Stimulated activated CD8-positive, alpha-beta memory T cell treated with anti-CD3 and anti-CD28 coated beads, Interleukin-15, amount 100 ng/mL, for 4 hours (primary cell): Measurements from ENCODE around the gene STIL.
"Not testable (repeated sequence)": the region's sequence is repeated elsewhere in the genome, so short reads cannot be mapped to it uniquely, and the experiment has no call there.

Experiments used
- DNase-seq, 2 donors: peaks; one replicate each; pipeline ENCODE4 v3.0.0-alpha.2; 2020; ENCODE audit warnings: low read depth in 2 of 2

STIL gene

DNA sequence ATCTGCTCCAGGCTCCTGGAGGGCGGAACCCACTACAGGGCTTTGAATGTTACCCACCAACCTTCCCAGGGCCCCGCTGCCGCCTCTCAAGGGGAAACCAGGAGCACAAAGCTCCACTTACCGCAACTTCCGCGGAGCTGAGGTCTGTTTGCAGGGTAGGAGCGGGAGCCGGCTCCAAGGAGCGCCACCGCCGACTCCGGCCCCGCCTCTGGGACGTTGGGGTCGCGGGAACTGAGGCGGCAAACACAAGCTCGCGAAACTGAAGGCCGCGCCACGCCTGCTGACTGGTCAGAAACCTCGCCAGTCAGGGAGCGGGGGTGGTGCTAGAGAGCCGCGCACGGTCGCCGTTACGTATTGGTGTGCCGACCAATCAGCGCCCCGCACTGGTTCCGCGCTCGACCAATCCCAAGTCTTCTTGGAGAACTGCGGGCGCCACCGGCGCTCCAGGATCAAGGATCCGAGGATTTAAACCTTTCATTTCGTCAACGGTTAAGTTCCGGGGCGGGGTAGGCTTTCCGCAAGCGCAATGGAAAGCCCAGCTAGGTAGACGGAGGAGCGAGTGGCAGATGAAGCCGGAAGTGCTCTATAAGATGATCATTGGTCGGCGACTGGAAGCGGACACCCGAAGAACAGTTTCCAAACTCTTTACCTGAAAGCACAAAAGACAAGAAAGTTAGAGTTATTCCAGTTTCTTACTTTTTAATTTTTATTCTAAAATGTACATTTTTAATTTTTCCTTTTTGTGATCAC is at the start of gene STIL:
STIL (minus strand) TSS at position 233 of the 750 bp plus-strand sequence. CDS start 3,828 bp downstream, outside the sequence.
- DNase-seq, result peak; percentile 91 to 94

DNA sequence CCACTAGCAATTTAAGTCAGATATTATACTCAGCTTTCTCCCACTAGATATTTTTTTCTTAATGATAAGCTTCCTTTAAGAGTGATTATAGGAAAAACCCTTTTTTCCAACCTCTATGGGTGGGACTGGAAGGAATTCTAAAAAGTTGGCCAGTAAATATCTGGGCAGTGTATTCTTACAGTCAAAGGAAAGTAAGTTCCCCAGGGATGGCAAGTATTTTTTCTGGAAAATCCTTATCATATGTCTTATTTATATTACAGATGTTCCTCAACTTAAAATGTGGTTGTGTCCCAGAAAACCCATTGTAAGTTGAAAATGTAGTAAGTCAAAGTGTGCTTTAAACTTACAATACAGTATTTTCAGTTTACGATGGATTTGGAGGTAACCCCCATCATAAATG is 48.9 kb upstream of the STIL start:
- no peak for DNase-seq

DNA sequence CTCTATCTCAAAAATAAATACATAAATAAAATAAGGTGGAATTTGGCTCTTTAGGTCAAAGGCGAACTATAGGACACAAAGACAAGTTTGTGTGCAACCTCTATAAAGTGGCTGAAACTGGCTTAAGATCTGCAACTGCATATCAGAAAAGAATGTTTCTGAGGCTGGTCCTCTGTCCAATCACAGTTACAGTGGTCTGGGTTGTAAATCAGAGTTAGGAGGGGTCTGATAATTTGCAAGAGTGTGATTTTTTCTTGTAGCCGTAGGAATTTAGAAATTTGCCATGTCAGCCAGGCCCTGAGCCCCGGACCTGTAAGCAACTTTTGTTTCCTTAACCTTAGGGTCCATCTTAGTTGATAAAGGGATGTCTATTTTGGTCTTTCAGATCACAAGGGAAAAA is 47.4 kb upstream of the STIL start:
- no peak for DNase-seq

DNA sequence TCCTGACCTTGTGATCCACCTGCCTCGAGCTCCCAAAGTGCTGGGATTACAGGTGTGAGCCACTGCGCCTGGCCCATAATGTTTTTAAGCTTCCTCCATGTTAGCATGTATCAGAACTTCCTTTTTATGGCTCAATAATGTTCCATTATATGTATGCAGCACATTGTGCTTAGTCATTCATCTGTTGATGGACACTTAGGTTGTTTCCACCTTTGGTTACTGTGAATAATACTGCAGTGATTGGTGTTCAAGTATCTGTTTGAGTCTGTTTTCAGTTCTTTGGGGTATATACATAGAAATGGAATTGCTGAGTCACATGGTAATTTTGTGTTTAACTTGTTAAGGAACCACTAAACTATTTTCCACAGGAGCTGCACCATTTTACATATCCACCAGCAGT is 37.4 kb upstream of the STIL start:
- DNase-seq, result no peak

DNA sequence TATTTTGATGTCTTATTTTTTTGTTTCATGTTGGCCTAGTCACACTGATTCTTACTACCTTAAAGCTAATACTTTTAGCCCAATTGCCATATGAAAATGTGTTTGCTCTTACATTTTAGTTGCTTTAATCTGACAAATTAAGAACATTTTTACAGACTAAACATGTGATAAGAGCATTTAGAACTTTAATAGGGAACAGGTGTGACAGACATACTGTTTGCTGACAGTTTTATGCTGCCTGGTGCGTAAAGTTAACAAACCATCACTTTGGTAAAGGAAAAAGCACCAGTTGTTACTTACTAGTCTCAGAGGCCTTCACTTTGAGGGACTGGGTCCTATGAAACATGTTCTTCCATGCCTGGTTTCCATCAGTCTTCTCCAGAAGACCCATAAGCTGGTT is 34.3 kb upstream of the STIL start:
- DNase-seq, result no peak

DNA sequence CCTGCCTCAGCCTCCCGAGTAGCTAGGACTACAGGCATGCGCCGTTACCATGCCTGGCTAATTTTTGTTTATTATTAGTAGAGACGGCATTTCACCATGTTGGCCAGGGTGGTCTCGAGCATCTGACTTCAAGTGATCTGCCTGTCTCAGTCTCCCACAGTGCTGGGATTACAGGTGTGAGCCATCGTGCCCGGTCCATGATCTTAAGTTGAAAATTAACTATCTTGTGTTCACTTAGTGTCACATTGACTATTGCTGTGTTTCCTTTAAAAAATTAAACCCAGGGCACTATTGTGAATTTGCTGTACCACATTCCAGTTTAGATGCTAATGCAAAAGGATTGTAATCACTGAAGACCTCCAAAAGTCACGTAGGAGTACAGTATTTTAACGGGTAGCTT is 33.8 kb upstream of the STIL start:
- DNase-seq, result no peak

DNA sequence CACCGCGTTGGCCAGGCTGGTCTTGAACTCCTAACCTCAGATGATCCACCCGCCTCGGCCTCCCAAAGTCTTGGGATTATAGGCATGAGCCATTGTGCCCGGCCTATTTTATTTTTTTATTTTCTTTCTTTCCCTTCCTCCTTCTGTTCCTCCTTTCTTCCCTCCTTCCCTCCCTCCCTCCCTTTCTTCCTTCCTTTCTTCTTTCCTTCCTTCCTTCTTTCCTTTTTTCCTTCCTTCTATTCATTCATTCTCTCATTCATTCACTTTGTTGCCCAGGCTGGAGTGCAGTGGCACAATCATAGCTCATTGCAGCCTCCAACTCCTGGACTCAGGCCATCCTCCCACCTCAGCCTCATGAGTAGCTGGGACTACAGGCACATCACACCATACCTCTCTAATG is 33.0 kb upstream of the STIL start:
- not testable (repeated sequence) for DNase-seq

DNA sequence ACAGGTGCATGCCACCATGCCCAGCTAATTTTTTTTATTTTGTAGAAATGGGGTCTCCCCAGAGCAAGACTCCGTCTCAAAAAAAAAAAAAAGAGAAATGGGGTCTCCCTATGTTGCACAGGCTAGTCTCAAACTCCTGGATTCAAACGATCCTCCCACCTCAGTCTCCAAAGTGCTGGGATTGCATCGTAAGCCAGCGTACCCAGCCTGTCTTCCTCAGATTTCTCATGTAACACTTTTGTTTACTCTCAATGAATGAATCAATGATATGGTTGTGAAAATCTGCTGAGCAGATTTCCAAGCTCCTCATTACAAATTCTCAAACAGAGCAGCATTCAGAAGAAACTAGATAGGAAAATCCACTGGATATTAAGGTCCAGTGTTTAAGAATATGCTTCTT is 26.3 kb upstream of the STIL start:
- DNase-seq, result no peak

DNA sequence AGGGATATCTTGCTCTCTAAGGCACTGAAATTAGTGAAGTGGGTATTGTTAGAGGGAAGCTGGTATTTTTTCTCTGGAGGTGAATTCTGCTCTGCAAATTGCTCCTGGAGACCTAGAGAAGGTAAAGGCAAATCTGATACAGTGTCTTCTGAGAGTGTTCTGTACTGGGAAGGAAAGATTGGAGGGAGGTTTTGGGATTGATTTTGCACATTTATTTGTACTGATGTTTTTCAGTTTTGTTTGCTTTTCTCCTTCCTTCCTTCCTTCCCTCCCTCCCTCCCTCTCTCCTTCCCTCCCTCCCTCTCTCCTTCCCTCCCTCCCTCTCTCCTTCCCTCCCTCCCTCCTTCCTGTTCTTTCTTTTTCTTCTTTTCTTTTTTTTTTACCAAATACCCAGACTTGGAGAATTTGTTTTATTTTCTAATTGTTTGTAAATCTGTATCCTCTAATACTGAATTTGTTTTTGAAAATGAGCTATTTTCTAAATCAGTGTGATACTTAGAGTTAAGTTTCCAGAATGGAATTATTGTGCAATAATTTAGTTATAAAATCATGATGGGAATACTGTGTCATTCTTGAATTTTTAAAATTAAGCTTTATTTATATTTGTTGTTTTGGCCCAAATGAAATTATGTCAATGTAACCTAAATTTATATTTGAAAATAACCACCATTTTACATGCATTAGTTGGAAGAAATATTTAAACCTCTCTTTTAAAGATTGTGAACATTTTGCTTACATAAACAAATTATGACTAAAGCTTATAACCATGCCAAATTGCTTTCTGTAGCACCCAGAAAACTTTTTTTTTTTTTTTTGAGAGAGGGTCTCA is 24.5 kb upstream of the STIL start:
- DNase-seq, result no peak

DNA sequence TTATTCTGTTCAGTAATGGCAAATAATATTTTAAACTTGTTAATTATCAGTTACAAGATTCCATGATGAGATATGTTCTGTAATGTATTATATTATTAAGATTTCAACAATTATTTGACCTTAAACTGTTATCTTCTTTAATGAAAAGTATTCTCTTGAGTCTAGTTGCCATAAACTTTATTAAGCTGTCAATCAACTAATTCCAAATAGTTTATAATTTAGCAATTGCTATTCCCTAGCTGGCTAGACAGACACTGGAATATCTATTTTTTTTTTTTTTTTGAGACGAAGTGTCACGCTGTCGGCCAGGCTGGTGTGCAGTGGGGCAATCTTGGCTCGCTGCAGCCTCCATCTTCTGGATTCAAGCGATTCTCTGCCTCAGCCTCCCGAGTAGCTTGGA is 23.4 kb upstream of the STIL start:
- no peak for DNase-seq

DNA sequence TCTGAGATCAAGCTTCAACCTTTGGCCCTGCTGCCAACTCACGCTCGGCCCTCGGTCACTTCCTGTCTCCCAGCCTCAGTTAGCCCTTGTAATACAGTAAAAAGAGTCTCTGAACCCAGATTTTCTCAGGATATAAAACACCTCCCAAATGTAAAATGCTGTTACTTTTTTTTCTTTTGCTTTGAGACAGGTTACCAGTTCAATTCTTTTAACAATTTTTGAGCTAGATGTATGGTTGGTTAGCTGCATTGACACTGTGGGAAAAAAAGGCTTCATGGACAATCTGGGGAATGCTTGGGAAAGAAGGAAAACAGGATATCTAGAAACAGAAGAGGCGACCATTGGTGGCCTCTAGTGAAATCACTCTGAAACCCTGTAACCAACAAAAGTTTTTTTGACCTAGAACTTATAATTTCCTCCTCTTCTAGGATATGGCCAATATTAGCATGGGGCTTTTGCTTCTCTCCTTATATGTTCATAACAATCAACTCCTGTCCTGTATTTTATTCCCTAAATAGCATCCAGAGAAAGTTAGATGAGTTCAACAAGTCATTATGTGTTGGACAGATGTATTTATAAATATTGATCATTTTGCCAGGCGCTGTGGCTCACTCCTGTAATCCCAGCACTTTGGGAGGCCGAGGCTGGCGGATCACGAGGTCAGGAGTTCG is 21.0 kb upstream of the STIL start:
- DNase-seq, result no peak

DNA sequence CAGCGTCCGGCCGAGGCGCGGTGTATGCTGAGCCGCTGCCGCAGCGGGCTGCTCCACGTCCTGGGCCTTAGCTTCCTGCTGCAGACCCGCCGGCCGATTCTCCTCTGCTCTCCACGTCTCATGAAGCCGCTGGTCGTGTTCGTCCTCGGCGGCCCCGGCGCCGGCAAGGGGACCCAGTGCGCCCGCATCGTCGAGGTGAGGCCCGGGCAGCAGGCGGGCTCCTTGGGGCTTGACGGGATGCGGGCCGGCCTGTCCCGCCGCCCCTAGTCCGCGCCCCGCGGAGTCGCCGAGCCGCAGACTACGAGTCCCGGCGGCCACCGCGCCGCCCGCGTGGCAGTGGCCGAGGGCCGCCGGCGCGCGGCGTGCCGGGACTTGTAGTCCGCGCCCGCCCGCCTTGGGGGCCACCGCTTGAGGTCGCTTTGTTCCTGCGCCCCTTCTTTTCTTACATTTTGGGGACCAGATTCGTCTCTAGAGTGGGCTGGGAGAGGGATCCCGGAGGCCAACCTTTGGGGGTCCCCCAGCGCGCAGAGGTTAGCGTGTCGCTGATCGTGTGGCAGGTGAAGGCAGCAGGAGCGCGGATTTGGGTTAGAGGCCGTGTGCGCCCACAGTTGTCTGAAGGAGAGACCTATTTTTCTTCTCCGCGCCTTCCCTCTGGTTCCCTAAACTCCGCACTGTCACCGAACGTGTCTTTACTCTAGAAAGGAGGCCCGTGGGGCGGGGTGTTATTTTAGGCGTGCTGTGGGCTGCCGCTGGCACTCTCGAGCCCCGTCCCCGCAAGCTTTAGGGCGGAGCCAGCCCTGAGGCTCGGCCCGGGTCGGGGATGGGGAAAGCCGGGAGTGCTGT is 20.2 kb upstream of the STIL start:
- DNase-seq, result peak; percentile 30 to 62

DNA sequence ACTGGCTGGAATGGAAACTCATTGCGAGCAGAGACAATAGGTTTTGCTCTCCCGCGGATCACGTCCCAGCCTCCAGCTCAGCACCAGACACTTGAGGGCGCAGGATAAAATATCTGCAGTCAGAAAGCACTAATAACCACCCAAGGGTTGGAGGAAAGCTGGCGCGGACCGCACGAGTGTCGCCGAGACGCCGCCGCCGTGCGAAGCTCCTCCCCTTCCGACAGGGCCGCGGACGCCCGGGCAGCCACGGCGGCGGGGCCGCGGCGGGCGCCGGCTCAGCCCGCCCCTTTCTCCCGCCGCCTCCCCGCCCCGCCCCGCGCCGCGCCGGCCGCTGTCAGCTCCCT is 19.6 kb upstream of the STIL start, which contains the start of gene CMPK1:
CMPK1 (plus strand) TSS at position 213 of the 344 bp plus-strand sequence. CDS start 156 bp downstream, outside the sequence.
- DNase-seq, result peak; percentile 59 to 63

DNA sequence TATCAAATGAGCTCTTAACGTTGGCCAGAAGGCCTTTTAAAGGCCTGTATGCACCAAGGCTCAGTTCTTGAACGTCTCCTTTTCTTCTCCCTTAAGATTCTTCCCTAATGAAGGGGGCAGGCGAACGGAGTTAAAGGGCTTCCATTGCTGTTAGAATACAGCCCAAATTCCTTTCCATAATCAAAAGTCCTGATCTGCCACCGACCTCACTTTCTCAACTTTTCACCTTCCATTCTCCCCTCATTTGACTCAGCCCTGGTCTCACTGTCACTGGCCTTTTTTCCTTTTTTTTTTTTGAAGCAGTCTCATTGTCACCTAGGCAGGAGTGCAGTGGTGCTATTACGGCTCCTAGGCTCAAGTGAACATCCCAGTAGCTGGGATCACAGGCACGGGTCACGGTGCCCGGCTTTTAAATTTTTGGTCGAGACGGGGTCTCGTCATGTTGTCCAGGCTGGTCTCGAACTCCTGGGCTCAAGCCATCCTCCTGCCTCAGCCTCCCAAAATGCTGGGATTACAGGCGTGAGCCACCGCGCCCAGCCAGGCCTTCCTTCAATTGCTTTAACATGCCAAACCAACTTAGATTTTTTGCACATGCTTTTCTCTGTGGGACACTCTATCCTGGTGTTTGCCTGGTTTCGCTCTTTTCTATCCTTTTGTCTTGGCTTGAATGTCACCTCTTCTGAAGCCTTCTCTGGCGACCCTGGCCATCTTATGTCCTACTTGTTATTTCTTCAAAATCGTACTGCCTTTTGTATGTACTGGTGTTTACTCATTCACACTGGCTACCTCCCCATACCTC is 19.0 kb upstream of the STIL start:
- no peak for DNase-seq

DNA sequence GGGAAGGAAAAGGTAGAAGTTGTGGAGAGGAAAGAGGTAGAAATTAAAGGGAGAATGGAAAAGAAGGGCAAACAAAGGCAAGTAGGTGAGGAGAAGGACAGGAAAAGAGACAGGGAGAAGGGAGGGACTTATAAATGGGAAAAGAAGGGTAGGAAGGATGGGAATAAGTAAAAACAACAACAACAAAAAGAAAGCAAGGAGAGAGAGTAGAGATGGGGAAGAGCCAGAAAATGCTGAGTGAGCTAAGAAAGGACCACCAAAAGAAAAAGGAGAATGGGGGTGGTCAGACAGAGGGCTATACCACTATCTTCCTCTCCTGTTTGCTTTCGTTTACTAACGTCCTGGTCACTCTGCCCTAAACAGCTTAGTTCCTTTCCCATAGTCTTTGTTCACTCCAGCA is 17.9 kb upstream of the STIL start:
- no peak for DNase-seq

DNA sequence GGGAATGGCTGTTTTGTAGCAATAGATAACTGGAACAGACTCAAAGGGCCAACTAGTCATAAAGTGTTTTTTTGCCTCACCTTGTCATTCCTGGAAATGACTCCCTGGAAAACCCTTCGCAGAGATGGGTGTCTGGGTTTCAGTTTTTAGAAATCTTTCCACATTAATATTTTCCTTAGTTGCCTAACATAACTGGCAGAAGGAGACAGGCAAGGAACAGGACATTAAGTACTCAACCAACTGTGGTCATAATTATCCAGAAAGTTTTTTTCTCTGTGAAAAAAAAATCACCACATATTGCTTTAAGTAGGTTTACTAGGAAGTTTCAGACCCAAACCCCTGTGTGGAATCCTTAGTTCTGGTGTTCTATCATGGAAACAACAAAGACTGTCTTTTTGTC is 16.3 kb upstream of the STIL start:
- DNase-seq, result no peak

DNA sequence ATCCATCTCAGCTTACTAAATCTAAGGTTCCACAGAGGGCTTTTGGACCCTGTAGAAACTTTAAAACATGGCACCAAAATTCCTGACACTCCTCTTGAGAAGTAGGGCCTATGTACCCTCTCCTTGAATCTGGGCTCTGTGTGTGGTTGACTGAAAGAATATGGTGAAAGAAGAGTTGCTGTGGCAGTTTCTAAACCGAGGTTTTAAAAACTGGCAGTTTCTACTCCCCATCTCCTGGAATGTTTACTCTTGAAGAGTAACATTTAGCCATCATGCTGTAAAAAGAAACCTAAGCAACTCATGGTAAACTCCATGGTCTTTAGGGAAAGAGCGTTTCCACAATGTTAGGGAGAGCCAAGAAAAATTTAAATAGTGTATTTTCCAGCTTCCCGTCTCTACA is 15.0 kb upstream of the STIL start:
- no peak for DNase-seq

DNA sequence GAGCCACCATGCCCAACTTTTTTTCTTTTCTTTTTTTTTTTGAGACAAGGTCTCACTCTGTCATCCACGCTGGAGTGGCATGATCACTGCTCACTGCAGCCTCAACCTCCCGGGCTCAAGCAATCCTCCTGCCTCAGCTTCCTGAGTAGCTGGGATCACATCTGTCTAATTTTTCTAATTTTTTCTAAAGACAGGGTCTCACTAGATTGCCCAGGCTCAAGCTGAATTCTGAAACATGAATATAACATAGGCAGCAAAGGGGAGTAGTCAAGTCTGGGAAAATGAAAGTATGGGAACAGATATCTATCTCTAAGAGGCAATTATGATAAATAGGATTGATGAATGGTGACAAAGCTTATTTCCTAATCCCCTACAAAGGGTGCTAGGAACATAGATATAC is 12.3 kb upstream of the STIL start:
- DNase-seq, result no peak

DNA sequence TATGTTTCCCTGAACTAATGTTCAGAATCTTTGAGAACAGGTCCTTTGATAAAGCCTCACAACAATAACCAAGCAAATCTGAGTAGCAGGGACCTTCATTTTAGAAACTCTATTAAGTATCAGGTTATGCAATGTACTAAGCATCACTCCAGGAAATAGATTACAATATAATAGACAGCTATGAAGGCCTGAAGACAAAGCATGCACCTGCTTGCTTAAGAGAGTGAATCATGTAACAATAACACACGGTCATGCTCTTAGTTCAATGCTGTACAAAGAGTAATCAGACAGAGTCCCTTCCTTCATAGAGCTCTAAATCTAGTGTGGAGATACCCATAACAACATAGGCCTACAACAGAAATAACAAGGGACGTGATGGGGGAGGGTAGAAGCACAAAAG is 11.6 kb upstream of the STIL start:
- no peak for DNase-seq

DNA sequence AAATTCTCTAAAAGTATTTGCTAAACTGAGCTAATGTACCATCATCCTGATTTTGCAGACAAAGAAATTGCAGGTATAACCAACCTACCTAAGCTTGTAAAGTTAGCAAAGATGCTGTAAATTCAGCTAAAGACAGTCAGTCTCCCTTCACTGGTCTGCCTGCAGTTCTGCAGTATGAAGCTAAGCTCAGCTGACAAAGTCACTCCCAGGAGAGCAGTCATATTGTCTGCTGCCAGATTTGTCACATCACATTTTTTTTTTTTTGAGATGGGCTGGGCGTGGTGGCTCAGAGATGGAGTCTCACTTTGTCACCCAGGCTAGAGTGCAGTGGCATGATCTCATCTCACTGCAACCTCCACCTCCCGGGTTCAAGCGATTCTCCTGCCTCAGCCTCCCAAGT is 10.7 kb upstream of the STIL start:
- DNase-seq, result no peak

DNA sequence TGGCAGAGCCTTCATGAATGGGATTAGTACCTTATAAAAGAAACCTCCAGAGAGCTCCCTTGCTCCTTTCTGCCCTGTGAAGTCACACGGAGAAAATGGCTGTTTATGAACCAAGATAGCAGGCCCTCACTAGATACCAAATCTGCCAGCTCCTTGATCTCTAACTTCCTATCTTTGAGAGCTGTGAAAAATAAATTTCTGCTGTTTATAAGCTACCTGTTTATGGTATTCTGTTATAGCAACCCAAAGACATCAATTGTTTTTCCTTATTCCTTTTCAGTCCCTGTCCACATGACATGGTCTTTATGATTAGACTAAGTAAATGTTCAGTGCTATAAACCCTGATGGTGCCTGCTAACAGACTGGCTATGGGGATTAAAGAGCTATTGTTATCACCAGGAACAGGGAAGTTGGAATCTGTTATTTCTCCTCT is 9.7 kb upstream of the STIL start:
- DNase-seq, result no peak
